ENCODE measurements around the gene GRID1.

GRID1 gene

DNA sequence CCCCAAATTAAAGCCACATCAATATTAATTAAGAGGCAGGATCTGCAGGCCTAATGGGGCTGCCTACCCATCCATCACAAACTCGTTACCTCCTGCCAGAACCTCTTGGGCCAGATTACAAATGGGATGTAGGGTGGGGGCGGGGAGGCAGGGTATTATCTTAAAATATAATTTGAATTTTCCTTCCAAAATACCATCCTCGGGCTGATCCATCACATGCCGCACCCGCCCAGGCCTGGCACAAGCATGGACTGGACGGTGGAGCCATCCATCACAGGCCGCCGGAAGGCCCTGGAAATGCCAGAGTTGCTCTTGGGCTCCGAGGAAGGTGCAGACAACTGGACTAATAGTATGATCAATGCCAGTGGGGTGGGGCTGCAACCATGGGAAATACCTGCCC lies 212.8 kb downstream of the GRID1 start:
- no peak overlapping the region for H3K4me2 ChIP-seq (ENCODE audit: low read depth, low read length)
- no peaks in the 10 kb centered on the region for H3K4me1 ChIP-seq (ENCODE audit: low read length)
- no peak overlapping the region for H3K4me3 ChIP-seq (ENCODE audit: low read length)
- no peak for DNase-seq
- H4K20me1 ChIP-seq (ENCODE audit: insufficient read depth, low read length), result no peaks in the 10 kb centered on the region
- no peak overlapping the region for H3K27ac ChIP-seq (ENCODE audit: low read length)
- H3K9me3 ChIP-seq (replicated peaks; ENCODE audit: insufficient read depth, low read length), result no peaks in the 10 kb centered on the region
- H3K79me2 ChIP-seq (ENCODE audit: low read length), result no peaks in the 10 kb centered on the region
- H3K9ac ChIP-seq (ENCODE audit: low read length), result no peak overlapping the region
- H3K36me3 ChIP-seq (replicated peaks; ENCODE audit: insufficient read depth, low read length), result no peaks in the 10 kb centered on the region
- H3K27me3 ChIP-seq (replicated peaks; ENCODE audit: insufficient read depth, low read length), result no peaks in the 10 kb centered on the region
- no peak overlapping the region for H2AFZ ChIP-seq (ENCODE audit: low read length)
- TF ChIP-seq EZH2phosphoT487 (IDR thresholded peaks at IDR 0.05; ENCODE audit: low read length) (no peak), EZH2 (optimal IDR thresholded peaks at IDR 0.05; ENCODE audit: low read depth, low read length) (no peak)
- TF ChIP-seq, protein P1, sequence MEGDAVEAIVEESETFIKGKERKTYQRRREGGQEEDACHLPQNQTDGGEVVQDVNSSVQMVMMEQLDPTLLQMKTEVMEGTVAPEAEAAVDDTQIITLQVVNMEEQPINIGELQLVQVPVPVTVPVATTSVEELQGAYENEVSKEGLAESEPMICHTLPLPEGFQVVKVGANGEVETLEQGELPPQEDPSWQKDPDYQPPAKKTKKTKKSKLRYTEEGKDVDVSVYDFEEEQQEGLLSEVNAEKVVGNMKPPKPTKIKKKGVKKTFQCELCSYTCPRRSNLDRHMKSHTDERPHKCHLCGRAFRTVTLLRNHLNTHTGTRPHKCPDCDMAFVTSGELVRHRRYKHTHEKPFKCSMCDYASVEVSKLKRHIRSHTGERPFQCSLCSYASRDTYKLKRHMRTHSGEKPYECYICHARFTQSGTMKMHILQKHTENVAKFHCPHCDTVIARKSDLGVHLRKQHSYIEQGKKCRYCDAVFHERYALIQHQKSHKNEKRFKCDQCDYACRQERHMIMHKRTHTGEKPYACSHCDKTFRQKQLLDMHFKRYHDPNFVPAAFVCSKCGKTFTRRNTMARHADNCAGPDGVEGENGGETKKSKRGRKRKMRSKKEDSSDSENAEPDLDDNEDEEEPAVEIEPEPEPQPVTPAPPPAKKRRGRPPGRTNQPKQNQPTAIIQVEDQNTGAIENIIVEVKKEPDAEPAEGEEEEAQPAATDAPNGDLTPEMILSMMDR (IDR thresholded peaks at IDR 0.05; ENCODE audit: low read length), result no peak
- H3K9me2 ChIP-seq (replicated peaks; ENCODE audit: insufficient read depth, low read length), result no peaks in the 10 kb centered on the region
- H3F3A ChIP-seq (ENCODE audit: insufficient read depth, low read length), result no peaks in the 10 kb centered on the region

DNA sequence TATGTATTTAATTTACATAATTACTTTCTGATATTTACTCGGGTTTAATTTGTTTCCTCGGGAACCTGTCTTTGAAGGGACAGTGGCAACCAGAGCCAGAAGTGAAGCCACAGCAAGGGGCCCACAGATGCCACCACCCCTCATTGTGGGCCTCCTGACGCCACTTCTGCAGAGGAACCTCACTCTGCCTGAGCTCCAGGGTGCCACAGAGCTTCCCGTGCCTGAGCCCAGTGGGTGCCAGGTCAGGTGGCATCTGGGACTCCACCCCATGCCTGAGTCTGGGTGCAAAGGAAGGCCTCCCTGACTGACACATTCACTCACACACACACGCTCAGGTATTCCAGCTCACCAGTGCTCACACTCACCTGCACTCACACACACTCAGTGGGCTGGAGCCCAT lies 213.7 kb downstream of the GRID1 start:
- no peak overlapping the region for H3K4me3 ChIP-seq (ENCODE audit: low read length)
- no peak overlapping the region for H2AFZ ChIP-seq (ENCODE audit: low read length)
- H3K4me2 ChIP-seq (ENCODE audit: low read depth, low read length), result no peak overlapping the region
- H3K4me1 ChIP-seq (ENCODE audit: low read length), result no peaks in the 10 kb centered on the region
- DNase-seq, result no peak
- no peaks in the 10 kb centered on the region for H3K36me3 ChIP-seq (replicated peaks; ENCODE audit: insufficient read depth, low read length)
- no peaks in the 10 kb centered on the region for H3K9me3 ChIP-seq (replicated peaks; ENCODE audit: insufficient read depth, low read length)
- H3K27ac ChIP-seq (ENCODE audit: low read length), result no peak overlapping the region
- TF ChIP-seq EZH2 (optimal IDR thresholded peaks at IDR 0.05; ENCODE audit: low read depth, low read length) (no peak), EZH2phosphoT487 (IDR thresholded peaks at IDR 0.05; ENCODE audit: low read length) (no peak)
- TF ChIP-seq, protein P1 (IDR thresholded peaks at IDR 0.05; ENCODE audit: low read length), result no peak
- H3F3A ChIP-seq (ENCODE audit: insufficient read depth, low read length), result no peaks in the 10 kb centered on the region
- H3K9me2 ChIP-seq (replicated peaks; ENCODE audit: insufficient read depth, low read length), result no peaks in the 10 kb centered on the region
- no peaks in the 10 kb centered on the region for H3K79me2 ChIP-seq (ENCODE audit: low read length)
- H3K9ac ChIP-seq (ENCODE audit: low read length), result no peak overlapping the region
- no peaks in the 10 kb centered on the region for H4K20me1 ChIP-seq (ENCODE audit: insufficient read depth, low read length)
- no peaks in the 10 kb centered on the region for H3K27me3 ChIP-seq (replicated peaks; ENCODE audit: insufficient read depth, low read length)

GRCh38 chr10:86152354-86152753 lies 214.2 kb downstream of the GRID1 start:
- Histone ChIP-seq H3K4me1 (ENCODE audit: low read length) (no peaks in the 10 kb centered on the region), H4K20me1 (ENCODE audit: insufficient read depth, low read length) (no peaks in the 10 kb centered on the region), H3K9me2 (replicated peaks; ENCODE audit: insufficient read depth, low read length) (no peaks in the 10 kb centered on the region), H3K36me3 (replicated peaks; ENCODE audit: insufficient read depth, low read length) (no peaks in the 10 kb centered on the region), H3K9me3 (replicated peaks; ENCODE audit: insufficient read depth, low read length) (no peaks in the 10 kb centered on the region), H3K79me2 (ENCODE audit: low read length) (no peaks in the 10 kb centered on the region), H2AFZ (ENCODE audit: low read length) (no peak overlapping the region), H3K9ac (ENCODE audit: low read length) (no peak overlapping the region), H3K27ac (ENCODE audit: low read length) (no peak overlapping the region), H3K4me3 (ENCODE audit: low read length) (no peak overlapping the region), H3F3A (ENCODE audit: insufficient read depth, low read length) (no peaks in the 10 kb centered on the region), H3K27me3 (replicated peaks; ENCODE audit: insufficient read depth, low read length) (no peaks in the 10 kb centered on the region), H3K4me2 (ENCODE audit: low read depth, low read length) (no peak overlapping the region)
- no peak for DNase-seq
- TF ChIP-seq EZH2phosphoT487 (IDR thresholded peaks at IDR 0.05; ENCODE audit: low read length) (no peak), EZH2 (optimal IDR thresholded peaks at IDR 0.05; ENCODE audit: low read depth, low read length) (no peak)
- TF ChIP-seq, protein P1 (IDR thresholded peaks at IDR 0.05; ENCODE audit: low read length), result no peak
